Brain pericyte (primary cell): ENCODE data around the gene FGD6.
"Not testable (repeated sequence)": the region's sequence is repeated elsewhere in the genome, so short reads cannot be mapped to it uniquely, and the experiment has no call there.

Experiments used
- DNase-seq: peaks from one replicate; pipeline ENCODE4 v3.0.0-alpha.2; 2012; ENCODE audit warnings: low read depth, low spot score

The FGD6 gene

GRCh38 chr12:95217377-95218149 lies at the start of gene FGD6, which contains the start of gene VEZT:
FGD6 (minus strand) TSS chr12:95217467; CDS start chr12:95217240, 227 bp downstream.
VEZT (plus strand) TSS chr12:95217807; CDS start chr12:95217851, 44 bp downstream.
- peak; percentile 97 for DNase-seq

- DNase-seq, result no peak
Observed at GRCh38 chr12:95266254-95266653, 49.0 kb upstream of the FGD6 start.

- DNase-seq, result no peak
Observed at GRCh38 chr12:95265765-95266164, 48.5 kb upstream of the FGD6 start.

GRCh38 chr12:95262808-95263207 lies 45.5 kb upstream of the FGD6 start:
- no peak for DNase-seq

- no peak for DNase-seq
Observed at GRCh38 chr12:95261109-95261508, 43.8 kb upstream of the FGD6 start.

- no peak for DNase-seq
Observed at GRCh38 chr12:95259368-95259767, 42.1 kb upstream of the FGD6 start.

GRCh38 chr12:95258803-95259202 lies 41.5 kb upstream of the FGD6 start:
- no peak for DNase-seq

- no peak for DNase-seq
Observed at GRCh38 chr12:95258151-95258550, 40.9 kb upstream of the FGD6 start.

- no peak for DNase-seq
Observed at GRCh38 chr12:95257541-95257940, 40.3 kb upstream of the FGD6 start.

- no peak for DNase-seq
Observed at GRCh38 chr12:95253386-95253785, 36.1 kb upstream of the FGD6 start.

GRCh38 chr12:95248604-95249360 lies 31.5 kb upstream of the FGD6 start:
- DNase-seq, result peak; percentile 40

- no peak for DNase-seq
Observed at GRCh38 chr12:95248095-95248494, 30.8 kb upstream of the FGD6 start.

GRCh38 chr12:95244350-95244749 lies 27.1 kb upstream of the FGD6 start:
- no peak for DNase-seq

- DNase-seq, result no peak
Observed at GRCh38 chr12:95243497-95244183, 26.4 kb upstream of the FGD6 start.

- no peak for DNase-seq
Observed at GRCh38 chr12:95241761-95242506, 24.7 kb upstream of the FGD6 start.

GRCh38 chr12:95241138-95241537 lies 23.9 kb upstream of the FGD6 start:
- DNase-seq, result not testable (repeated sequence)

GRCh38 chr12:95240556-95240955 lies 23.3 kb upstream of the FGD6 start:
- DNase-seq, result no peak

GRCh38 chr12:95239835-95240234 lies 22.6 kb upstream of the FGD6 start:
- DNase-seq, result not testable (repeated sequence)

GRCh38 chr12:95239216-95239615 lies 21.9 kb upstream of the FGD6 start:
- no peak for DNase-seq

- DNase-seq, result no peak
Observed at GRCh38 chr12:95238150-95238549, 20.9 kb upstream of the FGD6 start.

- no peak for DNase-seq
Observed at GRCh38 chr12:95237315-95237714, 20.0 kb upstream of the FGD6 start.

- not testable (repeated sequence) for DNase-seq
Observed at GRCh38 chr12:95235621-95236020, 18.4 kb upstream of the FGD6 start.
